Neural progenitor cell (in vitro differentiated cells): ENCODE results near the gene COQ7. TPM values are rescaled to one million over a fixed set of nuclear protein-coding genes. Genes with fewer than 3 reads are reported as not detected.

Source experiments
- DNase-seq: peaks from one replicate; pipeline ENCODE4 v3.0.0-alpha.2; 2016; ENCODE audit warnings: low spot score
- H2AFZ ChIP-seq: fragments of 200-600 bp; sonication (generic); replicated peaks from 2 replicates; pipeline ENCODE4 v1.6.1; 2016; ENCODE audit warnings: antibody characterized with exemption
- H3F3A ChIP-seq: fragments of 200-600 bp; sonication (generic); 2 replicates; pipeline ENCODE4 v1.6.1; 2016; ENCODE audit warnings: antibody characterized with exemption, low read depth
- H3K27ac ChIP-seq: fragments of 200-600 bp; sonication (generic); 2 replicates; pipeline ENCODE4 v1.5.1; 2016; ENCODE audit warnings: mild to moderate bottlenecking
- H3K27me3 ChIP-seq: fragments of 200-600 bp; sonication (generic); 2 replicates; pipeline ENCODE4 v1.6.1; 2016; ENCODE audit warnings: mild to moderate bottlenecking, moderate library complexity
- H3K36me3 ChIP-seq: fragments of 200-600 bp; sonication (generic); 2 replicates; pipeline ENCODE4 v1.5.1; 2016
- H3K4me1 ChIP-seq: fragments of 200-600 bp; sonication (generic); 2 replicates; pipeline ENCODE4 v1.6.1; 2016; ENCODE audit warnings: mixed run types
- H3K4me2 ChIP-seq: fragments of 200-600 bp; sonication (generic); 2 replicates; pipeline ENCODE4 v1.6.1; 2016
- H3K4me3 ChIP-seq: fragments of 200-600 bp; sonication (generic); 2 replicates; pipeline ENCODE4 v1.5.1; 2016
- H3K79me2 ChIP-seq: fragments of 200-600 bp; sonication (generic); 2 replicates; pipeline ENCODE4 v1.6.1; 2016; ENCODE audit warnings: low read depth
- H3K9ac ChIP-seq: fragments of 200-600 bp; sonication (generic); 2 replicates; pipeline ENCODE4 v1.6.1; 2016
- H3K9me3 ChIP-seq: fragments of 200-600 bp; sonication (generic); 2 replicates; pipeline ENCODE4 v1.5.1; 2016; ENCODE audit warnings: low read depth
- H4K20me1 ChIP-seq: fragments of 200-600 bp; sonication (generic); 2 replicates; pipeline ENCODE4 v1.6.1; 2016; ENCODE audit warnings: low read depth
- H3K27ac Mint-ChIP-seq: 3 replicates; pipeline ENCODE4 v1.8.0; 2021; ENCODE audit warnings: mixed read lengths
- H3K27me3 Mint-ChIP-seq: 2 replicates; pipeline ENCODE4 v1.8.0; 2022; ENCODE audit warnings: low read depth, mild to moderate bottlenecking, inconsistent platforms, moderate library complexity, mixed read lengths; ENCODE audit not compliant: insufficient read depth
- H3K36me3 Mint-ChIP-seq: 3 replicates; pipeline ENCODE4 v1.8.0; 2021; ENCODE audit warnings: mixed read lengths
- H3K4me1 Mint-ChIP-seq: 3 replicates; pipeline ENCODE4 v1.8.0; 2021; ENCODE audit warnings: mixed read lengths
- H3K4me3 Mint-ChIP-seq: 3 replicates; pipeline ENCODE4 v1.8.0; 2021; ENCODE audit warnings: mild to moderate bottlenecking, moderate library complexity, mixed read lengths
- H3K9me3 Mint-ChIP-seq: 3 replicates; pipeline ENCODE4 v1.8.0; 2020; ENCODE audit warnings: mixed read lengths
- EZH2 ChIP-seq: fragments of 200-600 bp; sonication (generic); IDR thresholded peaks from 2 replicates; pipeline ENCODE4 v1.6.1; 2017; ENCODE audit warnings: antibody characterized with exemption, mild to moderate bottlenecking, moderate library complexity
- EZH2phosphoT487 ChIP-seq: fragments of 200-600 bp; sonication (generic); IDR thresholded peaks from 2 replicates; pipeline ENCODE4 v1.6.1; 2017; ENCODE audit warnings: antibody characterized with exemption
- total RNA-seq: library from RNA; depleted of rRNA; stranded (reverse); fragments of >200 nt; gene quantifications from 2 replicates; pipeline ENCODE4 v1.2.3, GENCODE V29; 2015; ENCODE audit warnings: low replicate concordance
- TF ChIP-seq, protein P1 (sequence below): fragments of 200-600 bp; sonication (generic); IDR thresholded peaks from 2 replicates; pipeline ENCODE4 v1.5.1; 2017; ENCODE audit warnings: antibody characterized with exemption, mild to moderate bottlenecking

COQ7 gene
- total RNA-seq, 1 donor from 2014 or later, result 22.9 TPM

DNA sequence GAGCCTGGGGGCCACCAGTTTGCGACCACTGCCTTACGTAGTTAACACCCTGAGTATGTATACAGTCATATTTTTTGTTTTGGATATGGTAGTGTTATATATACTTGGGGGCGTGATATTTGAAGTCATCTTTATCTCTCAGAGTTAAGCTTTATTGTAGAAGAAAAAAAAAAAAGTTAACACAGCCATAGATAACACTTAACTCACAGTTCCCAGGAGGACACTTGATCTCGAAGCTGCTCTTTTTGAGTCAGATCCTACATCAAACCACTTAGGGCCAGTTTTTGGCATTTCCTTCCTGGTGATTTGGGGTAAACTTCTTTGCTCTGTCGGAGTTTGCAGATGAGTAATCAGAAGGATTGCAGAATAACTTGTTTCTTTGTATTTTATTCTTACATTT lies 52.1 kb downstream of the COQ7 start:
- Histone ChIP-seq H3F3A (peaks cover 6% of the 10 kb centered on the region), H4K20me1 (no peaks in the 10 kb centered on the region), H3K27me3 (peaks cover 35% of the 10 kb centered on the region), H3K4me2 (no peak overlapping the region), H3K4me1 (peaks cover 9% of the 10 kb centered on the region), H3K9ac (no peak overlapping the region), H3K9me3 (no peaks in the 10 kb centered on the region), H2AFZ (no peak overlapping the region), H3K4me3 (no peak overlapping the region), H3K36me3 (no peaks in the 10 kb centered on the region), H3K27ac (no peak overlapping the region), H3K79me2 (no peaks in the 10 kb centered on the region)
- no peak overlapping the region for H3K27ac Mint-ChIP-seq
- no peaks in the 10 kb centered on the region for H3K36me3 Mint-ChIP-seq
- no peak overlapping the region for H3K4me3 Mint-ChIP-seq
- TF ChIP-seq, protein P1, sequence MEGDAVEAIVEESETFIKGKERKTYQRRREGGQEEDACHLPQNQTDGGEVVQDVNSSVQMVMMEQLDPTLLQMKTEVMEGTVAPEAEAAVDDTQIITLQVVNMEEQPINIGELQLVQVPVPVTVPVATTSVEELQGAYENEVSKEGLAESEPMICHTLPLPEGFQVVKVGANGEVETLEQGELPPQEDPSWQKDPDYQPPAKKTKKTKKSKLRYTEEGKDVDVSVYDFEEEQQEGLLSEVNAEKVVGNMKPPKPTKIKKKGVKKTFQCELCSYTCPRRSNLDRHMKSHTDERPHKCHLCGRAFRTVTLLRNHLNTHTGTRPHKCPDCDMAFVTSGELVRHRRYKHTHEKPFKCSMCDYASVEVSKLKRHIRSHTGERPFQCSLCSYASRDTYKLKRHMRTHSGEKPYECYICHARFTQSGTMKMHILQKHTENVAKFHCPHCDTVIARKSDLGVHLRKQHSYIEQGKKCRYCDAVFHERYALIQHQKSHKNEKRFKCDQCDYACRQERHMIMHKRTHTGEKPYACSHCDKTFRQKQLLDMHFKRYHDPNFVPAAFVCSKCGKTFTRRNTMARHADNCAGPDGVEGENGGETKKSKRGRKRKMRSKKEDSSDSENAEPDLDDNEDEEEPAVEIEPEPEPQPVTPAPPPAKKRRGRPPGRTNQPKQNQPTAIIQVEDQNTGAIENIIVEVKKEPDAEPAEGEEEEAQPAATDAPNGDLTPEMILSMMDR, result no peak
- TF ChIP-seq EZH2phosphoT487, result no peak
- no peak for TF ChIP-seq EZH2
- no peak for DNase-seq
- peaks cover 21% of the 10 kb centered on the region for H3K4me1 Mint-ChIP-seq
- peaks cover 4% of the 10 kb centered on the region for H3K27me3 Mint-ChIP-seq
- peaks cover 2% of the 10 kb centered on the region for H3K9me3 Mint-ChIP-seq

DNA sequence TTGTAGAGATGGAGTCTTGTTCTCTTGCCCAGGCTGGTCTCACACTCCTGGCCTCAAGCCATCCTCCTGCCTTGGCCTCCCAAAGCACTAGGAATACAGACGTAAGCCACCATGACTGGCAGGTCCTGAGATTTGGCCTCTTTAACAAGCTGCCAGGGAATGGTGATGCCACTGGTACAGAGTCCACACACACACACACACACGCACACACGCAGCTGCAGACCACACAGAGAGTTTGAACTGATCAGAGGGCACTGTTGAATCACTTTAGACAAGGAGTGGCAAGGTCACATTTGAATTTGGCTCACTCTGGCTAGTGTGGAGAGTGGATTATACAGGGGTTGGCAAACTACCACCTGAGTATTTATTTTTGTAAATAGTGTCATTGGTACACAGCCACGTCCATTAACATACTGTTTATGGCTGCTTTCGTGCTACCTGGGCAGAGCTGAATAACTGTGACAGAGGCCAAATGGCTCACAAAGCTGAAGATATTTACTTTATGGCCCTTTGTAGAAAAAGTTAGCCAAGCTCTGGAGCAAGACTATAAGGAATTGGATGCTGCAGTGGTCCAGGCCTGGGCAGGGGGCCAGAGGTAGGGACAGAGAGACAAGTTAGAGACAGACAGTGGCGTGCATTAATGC lies 56.2 kb downstream of the COQ7 start:
- Histone ChIP-seq H4K20me1 (no peaks in the 10 kb centered on the region), H3K79me2 (no peaks in the 10 kb centered on the region), H3F3A (no peaks in the 10 kb centered on the region), H3K36me3 (no peaks in the 10 kb centered on the region), H3K9ac (no peak overlapping the region), H3K27me3 (no peaks in the 10 kb centered on the region), H3K4me1 (no peaks in the 10 kb centered on the region), H3K4me2 (no peak overlapping the region), H2AFZ (no peak overlapping the region), H3K9me3 (no peaks in the 10 kb centered on the region), H3K27ac (no peak overlapping the region), H3K4me3 (no peak overlapping the region)
- H3K9me3 Mint-ChIP-seq, result peaks cover 10% of the 10 kb centered on the region
- DNase-seq, result no peak
- no peaks in the 10 kb centered on the region for H3K36me3 Mint-ChIP-seq
- TF ChIP-seq EZH2phosphoT487 (no peak), EZH2 (no peak)
- TF ChIP-seq, protein P1, result no peak
- H3K27ac Mint-ChIP-seq, result no peak overlapping the region
- H3K4me3 Mint-ChIP-seq, result no peak overlapping the region
- peaks cover 7% of the 10 kb centered on the region for H3K4me1 Mint-ChIP-seq
- no peaks in the 10 kb centered on the region for H3K27me3 Mint-ChIP-seq

DNA sequence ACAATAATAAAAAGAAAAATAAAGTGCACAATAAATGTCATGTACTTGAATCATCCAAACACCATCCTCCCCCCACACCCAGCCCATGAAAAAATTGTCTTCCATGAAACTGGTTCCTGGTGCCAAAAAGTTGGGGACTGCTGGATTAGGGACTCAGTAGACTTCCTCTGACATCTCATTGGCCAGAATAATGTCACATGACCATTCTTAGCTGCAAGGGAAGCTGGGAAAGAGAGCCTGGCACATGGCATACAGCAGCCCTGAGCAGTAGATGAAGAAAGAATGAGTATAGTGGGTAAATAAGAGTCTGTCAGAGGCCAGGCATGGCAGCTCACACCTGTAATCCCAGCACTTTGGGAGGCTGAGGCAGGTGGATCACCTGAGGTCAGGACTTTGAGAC lies 58.9 kb downstream of the COQ7 start:
- peaks cover 2% of the 10 kb centered on the region for H3K27me3 Mint-ChIP-seq

More for the DNA sequence above, 58.9 kb downstream of the COQ7 start:
- no peak overlapping the region for H2AFZ ChIP-seq
- no peaks in the 10 kb centered on the region for H3K27me3 ChIP-seq
- Mint-ChIP-seq H3K9me3 (peaks cover 10% of the 10 kb centered on the region), H3K27ac (no peak overlapping the region), H3K4me3 (no peak overlapping the region), H3K36me3 (no peaks in the 10 kb centered on the region), H3K4me1 (peaks cover 25% of the 10 kb centered on the region)
- H3K4me2 ChIP-seq, result no peak overlapping the region
- H3K4me3 ChIP-seq, result no peak overlapping the region
- no peaks in the 10 kb centered on the region for H3K9me3 ChIP-seq
- no peaks in the 10 kb centered on the region for H4K20me1 ChIP-seq
- H3K27ac ChIP-seq, result no peak overlapping the region
- no peaks in the 10 kb centered on the region for H3F3A ChIP-seq
- no peaks in the 10 kb centered on the region for H3K4me1 ChIP-seq
- H3K36me3 ChIP-seq, result no peaks in the 10 kb centered on the region
- no peak for DNase-seq
- TF ChIP-seq EZH2phosphoT487 (no peak), EZH2 (no peak)
- TF ChIP-seq, protein P1, result no peak
- H3K79me2 ChIP-seq, result no peaks in the 10 kb centered on the region
- no peak overlapping the region for H3K9ac ChIP-seq
